DND-41 (cell line): ENCODE results near the gene STAC2.

ENCODE experiments used
- ATAC-seq: fragments of 200-7000 bp; cut with Tn5 transposase; 3 replicates; pipeline ENCODE4 v1.9.1; 2021; ENCODE audit warnings: low read depth; ENCODE audit not compliant: insufficient read depth
- DNase-seq: peaks from one replicate; pipeline ENCODE4 v3.0.0-alpha.2; 2020
- H2AFZ ChIP-seq: 2 replicates; pipeline ENCODE4 v1.6.0; 2012; ENCODE audit warnings: low read depth, low read length
- H3K27ac ChIP-seq: 2 replicates; pipeline ENCODE4 v1.5.1; 2012; ENCODE audit warnings: low read length, inconsistent platforms
- H3K27me3 ChIP-seq: fragments of 200-600 bp; sonication (generic); 2 replicates; pipeline ENCODE4 v1.6.0; 2012; ENCODE audit warnings: low read length, mild to moderate bottlenecking, inconsistent platforms; ENCODE audit not compliant: insufficient read depth, poor library complexity
- H3K36me3 ChIP-seq: 2 replicates; pipeline ENCODE4 v1.5.1; 2012; ENCODE audit warnings: low read length, inconsistent platforms; ENCODE audit not compliant: insufficient read depth
- H3K4me1 ChIP-seq: 2 replicates; pipeline ENCODE4 v1.5.1; 2012; ENCODE audit warnings: mild to moderate bottlenecking, low read length; ENCODE audit not compliant: insufficient read depth
- H3K4me2 ChIP-seq: 2 replicates; pipeline ENCODE4 v1.6.0; 2012; ENCODE audit warnings: mild to moderate bottlenecking, moderate library complexity, low read length, inconsistent platforms; ENCODE audit not compliant: insufficient read depth
- H3K4me3 ChIP-seq, 2 experiments: fragments of 200-600 bp in 1 of 2; shearing (Covaris generic) in 1 of 2; 2 replicates each; pipeline ENCODE4 v1.5.1; 2012 to 2016; ENCODE audit warnings: inconsistent platforms in 2 of 2, low read length in 2 of 2, mild to moderate bottlenecking in 2 of 2, low read depth in 1 of 2, moderate library complexity in 1 of 2
- H3K79me2 ChIP-seq: 2 replicates; pipeline ENCODE4 v1.6.0; 2012; ENCODE audit warnings: low read length, inconsistent platforms; ENCODE audit not compliant: insufficient read depth
- H3K9ac ChIP-seq: 2 replicates; pipeline ENCODE4 v1.6.0; 2012; ENCODE audit warnings: low read depth, mild to moderate bottlenecking, inconsistent platforms, low read length, moderate library complexity
- H3K9me3 ChIP-seq: 2 replicates; pipeline ENCODE4 v1.5.1; 2012; ENCODE audit warnings: low read length, moderate library complexity, mild to moderate bottlenecking, inconsistent platforms; ENCODE audit not compliant: insufficient read depth, severe bottlenecking
- H4K20me1 ChIP-seq: 2 replicates; pipeline ENCODE4 v1.6.0; 2012; ENCODE audit warnings: low read length; ENCODE audit not compliant: insufficient read depth
- CTCF ChIP-seq: IDR thresholded peaks from 2 replicates; pipeline ENCODE4 v1.5.1; 2012; ENCODE audit warnings: borderline replicate concordance, low read length, moderate library complexity, mild to moderate bottlenecking; ENCODE audit not compliant: poor library complexity, severe bottlenecking; ENCODE audit errors: extremely low read depth
- EZH2 ChIP-seq: IDR thresholded peaks from 3 replicates; pipeline ENCODE4 v1.6.1; 2012; ENCODE audit warnings: borderline replicate concordance, low read depth, mild to moderate bottlenecking, moderate library complexity, low read length, inconsistent platforms; ENCODE audit not compliant: severe bottlenecking

The STAC2 gene

GRCh38 chr17:39183045-39183444, 42.7 kb downstream of the STAC2 start:
- Histone ChIP-seq H3K9ac (no peak overlapping the region), H3K27me3 (no peaks in the 10 kb centered on the region), H3K36me3 (peaks cover 70% of the 10 kb centered on the region), H3K9me3 (no peaks in the 10 kb centered on the region), H2AFZ (no peak overlapping the region), H4K20me1 (no peaks in the 10 kb centered on the region; the same call in 1 of the 2 replicates), H3K4me3 (no peak overlapping the region), H3K27ac (no peak overlapping the region), H3K79me2 (no peaks in the 10 kb centered on the region), H3K4me2 (no peak overlapping the region), H3K4me1 (no peaks in the 10 kb centered on the region)
- no peak for TF ChIP-seq EZH2
- no peak for TF ChIP-seq CTCF
- ATAC-seq (no peak), DNase-seq (no peak)

DNA sequence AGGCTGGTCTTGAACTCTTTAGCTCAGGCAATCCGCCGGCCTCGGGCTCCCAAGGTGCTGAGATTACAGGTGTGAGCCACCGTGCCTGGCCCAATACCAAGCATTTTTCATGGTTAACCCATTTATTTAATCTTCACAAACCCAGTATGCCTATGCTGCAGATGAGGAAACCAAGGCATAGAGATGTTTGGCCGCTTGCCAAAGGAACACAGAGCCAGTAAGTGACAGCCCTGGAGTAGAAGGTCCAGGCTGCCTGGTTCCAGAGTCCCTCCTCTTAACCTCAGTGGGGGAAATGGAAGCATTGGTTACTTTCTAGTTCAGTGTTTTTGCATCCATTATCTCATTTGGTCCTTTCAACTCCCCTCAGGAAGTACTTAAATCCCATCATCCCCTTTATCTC, 44.4 kb downstream of the STAC2 start:
- Histone ChIP-seq H3K9me3 (no peaks in the 10 kb centered on the region), H3K36me3 (peaks cover 70% of the 10 kb centered on the region), H3K27ac (no peak overlapping the region), H3K79me2 (no peaks in the 10 kb centered on the region), H2AFZ (no peak overlapping the region), H3K9ac (no peak overlapping the region), H3K4me3 (no peak overlapping the region), H3K4me2 (no peak overlapping the region), H4K20me1 (no peaks in the 10 kb centered on the region; the same call in 1 of the 2 replicates), H3K4me1 (no peaks in the 10 kb centered on the region), H3K27me3 (no peaks in the 10 kb centered on the region)
- TF ChIP-seq CTCF, result no peak
- no peak for TF ChIP-seq EZH2
- ATAC-seq (no peak), DNase-seq (no peak)

DNA sequence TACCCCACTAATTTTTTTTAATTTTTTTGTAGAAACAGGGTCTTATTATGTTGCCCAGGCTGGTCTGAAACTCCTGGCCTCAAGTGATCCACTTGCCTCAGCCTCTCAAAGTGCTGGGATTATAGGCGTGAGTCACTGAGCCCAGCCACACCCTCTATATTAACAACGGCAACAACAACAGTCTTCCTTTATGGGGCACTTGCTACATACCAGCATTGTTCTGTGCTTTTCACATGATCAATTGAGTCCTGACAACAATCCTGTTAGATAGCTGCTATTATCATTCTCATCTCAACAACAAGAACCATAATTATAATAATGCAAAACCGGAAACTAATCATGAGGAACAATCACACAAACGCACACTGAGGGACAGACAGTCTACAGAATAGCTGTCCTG, 47.2 kb downstream of the STAC2 start:
- Histone ChIP-seq H3K4me2 (no peak overlapping the region), H3K4me1 (peaks cover 17% of the 10 kb centered on the region), H3K9ac (no peak overlapping the region), H3K27ac (no peak overlapping the region), H4K20me1 (no peaks in the 10 kb centered on the region), H3K4me3 (no peak overlapping the region), H3K9me3 (no peaks in the 10 kb centered on the region), H2AFZ (no peak overlapping the region), H3K27me3 (no peaks in the 10 kb centered on the region), H3K36me3 (peaks cover 59% of the 10 kb centered on the region), H3K79me2 (no peaks in the 10 kb centered on the region)
- TF ChIP-seq EZH2 (no peak), CTCF (no peak)
- no peak for ATAC-seq
- DNase-seq, result no peak

DNA sequence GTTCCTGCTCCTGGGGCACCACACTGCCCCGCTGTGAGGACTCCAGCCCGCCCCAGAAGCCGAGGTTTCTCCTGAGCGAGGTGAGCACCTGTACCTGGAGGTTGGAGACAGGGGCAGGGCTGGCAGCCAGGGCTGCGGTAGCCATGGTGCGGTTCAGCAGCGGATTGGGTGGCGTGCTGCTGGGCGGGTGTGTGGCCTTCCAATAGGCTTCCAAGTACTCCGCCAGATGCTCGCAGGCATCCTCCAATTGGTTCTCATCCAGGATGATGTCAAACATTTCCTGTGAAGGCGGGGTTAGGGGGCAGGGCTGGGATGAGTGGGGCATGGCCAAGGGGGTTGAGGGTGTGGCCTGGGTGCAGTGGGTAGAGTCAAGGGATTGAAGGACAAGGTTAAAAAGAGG, 48.5 kb downstream of the STAC2 start:
- DNase-seq (peak; percentile 63), ATAC-seq (peak; percentile 20)
- Histone ChIP-seq H3K36me3 (peaks cover 51% of the 10 kb centered on the region), H3K9ac (no peak overlapping the region), H3K79me2 (no peaks in the 10 kb centered on the region), H3K27me3 (no peaks in the 10 kb centered on the region), H3K9me3 (no peaks in the 10 kb centered on the region), H3K4me2 (no peak overlapping the region), H3K27ac (no peak overlapping the region), H4K20me1 (no peaks in the 10 kb centered on the region), H2AFZ (no peak overlapping the region), H3K4me3 (no peak overlapping the region), H3K4me1 (peaks cover 30% of the 10 kb centered on the region)
- TF ChIP-seq EZH2, result no peak
- TF ChIP-seq CTCF, result no peak
